Lung (tissue), 12 donors: ENCODE measurements around the gene PTGDS. TPM values are rescaled to one million over a fixed set of nuclear protein-coding genes. Genes with fewer than 3 reads are reported as not detected.
A peak's percentile ranks its signal among the peaks of the same experiment; 100 is the strongest.

Experiments
- ATAC-seq: fragments of 200-7000 bp; cut with Tn5 transposase; one replicate; pipeline ENCODE4 v1.9.1; 2020; ENCODE audit warnings: moderate number of reproducible peaks; ENCODE audit not compliant: insufficient read depth, low FRiP score
- DNase-seq, 3 donors: peaks; one replicate each; pipeline ENCODE4 v3.0.0-alpha.2; 2013 to 2017
- H3K27ac ChIP-seq, 2 donors: one replicate each; pipeline ENCODE4 v1.5.1; 2013; ENCODE audit warnings: mild to moderate bottlenecking in 2 of 2, moderate library complexity in 2 of 2, control low read depth in 1 of 2, inconsistent platforms in 1 of 2, low read depth in 1 of 2, low read length in 1 of 2
- H3K27me3 ChIP-seq, 3 donors: one replicate each; pipeline ENCODE4 v1.5.1; 2013; ENCODE audit warnings: low read length in 2 of 3; ENCODE audit not compliant: control insufficient read depth in 3 of 3, insufficient read depth in 3 of 3
- H3K36me3 ChIP-seq, 4 donors: one replicate each; pipeline ENCODE4 v1.5.1; 2013; ENCODE audit warnings: low read length in 4 of 4, mild to moderate bottlenecking in 1 of 4, moderate library complexity in 1 of 4; ENCODE audit not compliant: control insufficient read depth in 4 of 4, insufficient read depth in 4 of 4
- H3K4me1 ChIP-seq, 5 donors: one replicate each; pipeline ENCODE4 v1.5.1; 2013; ENCODE audit warnings: low read length in 5 of 5, mild to moderate bottlenecking in 2 of 5, moderate library complexity in 1 of 5; ENCODE audit not compliant: control insufficient read depth in 5 of 5, insufficient read depth in 5 of 5
- H3K4me3 ChIP-seq: one replicate; pipeline ENCODE4 v1.5.1; 2013; ENCODE audit warnings: mild to moderate bottlenecking, control low read depth, moderate library complexity
- H3K9ac ChIP-seq, 2 donors: one replicate each; pipeline ENCODE4 v1.5.1; 2013; ENCODE audit warnings: low read length in 2 of 2, control low read depth in 1 of 2; ENCODE audit not compliant: insufficient read depth in 1 of 2
- H3K9me3 ChIP-seq, 4 donors: one replicate each; pipeline ENCODE4 v1.5.1; 2013; ENCODE audit warnings: low read length in 3 of 4, mild to moderate bottlenecking in 1 of 4, moderate library complexity in 1 of 4; ENCODE audit not compliant: control insufficient read depth in 4 of 4, insufficient read depth in 3 of 4
- WGBS, 2 donors: extraction: QIAGEN DNeasy Blood & Tissue Kit; methylation state at CpG; one replicate each; pipeline ENCODE4 v1.1.7; 2013; 5-methylcytosine and 5-hydroxymethylcytosine counted together
- polyA plus RNA-seq, 2 donors: library from polyadenylated mRNA; stranded (reverse); fragments of 200-250 nt; gene quantifications; one replicate each; pipeline ENCODE4 v1.2.1, GENCODE V29; 2013
- total RNA-seq, 2 donors: library from RNA; depleted of rRNA in 1 of 2; stranded (reverse); fragments of >200 nt in 1 of 2; gene quantifications; one replicate each; pipeline ENCODE4 v1.2.1, GENCODE V29; 2014 to 2021
- TF ChIP-seq, protein P1 (sequence below): IDR thresholded peaks from 2 replicates; pipeline ENCODE4 v1.5.1; 2012; ENCODE audit warnings: mild to moderate bottlenecking; ENCODE audit errors: control extremely low read depth, extremely low read depth
- donor health status: control.
- donor health status: control.
- donor health status: Bipolar disorder and iron deficiency.
- donor health status: healthy.
- donor health status: DM: yes; HTN: yes; CAD: no.

Gene PTGDS
- total and polyA plus RNA-seq, 4 donors, result 19.4 to 159 (median 93.7) TPM

DNA sequence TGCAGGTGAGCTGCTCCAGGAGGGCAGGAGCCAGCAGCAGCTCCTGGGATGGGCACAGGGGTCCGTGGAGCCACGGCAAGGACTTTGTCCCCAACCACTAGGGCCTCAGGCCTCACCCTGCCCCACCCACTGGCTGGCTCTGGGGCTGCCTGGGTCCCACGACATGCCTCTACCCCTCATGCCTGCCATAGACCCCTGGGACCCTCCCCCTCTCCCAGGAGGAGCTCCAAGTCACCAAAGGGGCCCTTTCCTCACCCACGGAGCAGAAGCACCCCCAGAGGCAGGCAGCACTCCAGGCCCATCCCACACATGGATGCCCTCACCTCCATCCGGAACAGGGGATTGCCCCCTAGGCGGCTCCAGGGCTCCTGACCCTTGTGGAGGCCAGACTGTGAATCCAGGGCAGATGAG lies 44.3 kb downstream of the PTGDS start:
- Histone ChIP-seq H3K9me3 (no peaks in the 10 kb centered on the region), H3K4me1 (peaks cover 0 to 10% (median 0%) of the 10 kb centered on the region in 5 donors), H3K9ac (no peak overlapping the region), H3K27ac (no peak overlapping the region), H3K36me3 (peaks cover 0 to 17% (median 3%) of the 10 kb centered on the region in 4 donors), H3K27me3 (no peaks in the 10 kb centered on the region), H3K4me3 (no peak overlapping the region)
- TF ChIP-seq, protein P1, sequence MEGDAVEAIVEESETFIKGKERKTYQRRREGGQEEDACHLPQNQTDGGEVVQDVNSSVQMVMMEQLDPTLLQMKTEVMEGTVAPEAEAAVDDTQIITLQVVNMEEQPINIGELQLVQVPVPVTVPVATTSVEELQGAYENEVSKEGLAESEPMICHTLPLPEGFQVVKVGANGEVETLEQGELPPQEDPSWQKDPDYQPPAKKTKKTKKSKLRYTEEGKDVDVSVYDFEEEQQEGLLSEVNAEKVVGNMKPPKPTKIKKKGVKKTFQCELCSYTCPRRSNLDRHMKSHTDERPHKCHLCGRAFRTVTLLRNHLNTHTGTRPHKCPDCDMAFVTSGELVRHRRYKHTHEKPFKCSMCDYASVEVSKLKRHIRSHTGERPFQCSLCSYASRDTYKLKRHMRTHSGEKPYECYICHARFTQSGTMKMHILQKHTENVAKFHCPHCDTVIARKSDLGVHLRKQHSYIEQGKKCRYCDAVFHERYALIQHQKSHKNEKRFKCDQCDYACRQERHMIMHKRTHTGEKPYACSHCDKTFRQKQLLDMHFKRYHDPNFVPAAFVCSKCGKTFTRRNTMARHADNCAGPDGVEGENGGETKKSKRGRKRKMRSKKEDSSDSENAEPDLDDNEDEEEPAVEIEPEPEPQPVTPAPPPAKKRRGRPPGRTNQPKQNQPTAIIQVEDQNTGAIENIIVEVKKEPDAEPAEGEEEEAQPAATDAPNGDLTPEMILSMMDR, result no peak
- no peak for DNase-seq
- ATAC-seq, result no peak
- WGBS, 2 donors, result 90 to 93% methylated on average over 6 of the region's 6 CpGs

DNA sequence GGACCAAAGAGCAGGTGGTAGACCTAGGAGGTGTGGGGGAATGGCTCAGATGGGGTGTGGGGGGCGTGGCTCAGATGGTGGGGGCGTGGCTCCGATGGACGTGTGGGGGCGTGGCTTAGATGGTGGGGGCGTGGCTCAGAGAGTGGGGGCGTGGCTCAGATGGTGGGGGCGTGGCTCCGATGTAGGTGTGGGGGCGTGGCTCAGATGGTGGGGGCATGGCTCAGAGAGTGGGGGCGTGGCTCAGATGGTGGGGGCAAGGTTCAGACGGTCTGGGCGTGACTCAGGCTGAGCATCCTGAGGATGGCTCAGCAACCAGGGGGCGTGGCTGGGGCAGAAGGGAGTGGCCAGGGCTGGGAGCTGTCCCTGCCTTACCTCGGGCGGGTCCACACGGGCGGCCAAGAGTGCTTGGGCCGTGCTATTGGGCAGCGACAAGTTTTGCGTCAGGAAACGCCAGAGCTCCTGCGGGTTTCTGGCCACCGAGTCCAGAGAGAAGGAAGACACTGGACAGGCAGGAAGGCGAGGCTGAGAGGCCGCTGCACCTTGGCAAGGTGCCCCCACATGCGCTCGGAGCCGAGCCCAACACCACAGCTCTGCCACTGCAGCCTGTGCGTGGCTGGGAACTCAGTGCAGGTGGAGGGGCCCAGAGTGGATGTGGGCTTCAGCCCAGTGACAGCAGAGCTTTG lies 44.8 kb downstream of the PTGDS start:
- H3K4me3 ChIP-seq, result no peak overlapping the region
- no peaks in the 10 kb centered on the region for H3K27me3 ChIP-seq
- DNase-seq, result no peak
- peaks cover 0 to 10% (median 1%) of the 10 kb centered on the region in 5 donors for H3K4me1 ChIP-seq
- peaks cover 0 to 11% (median 2%) of the 10 kb centered on the region in 4 donors for H3K36me3 ChIP-seq
- no peak overlapping the region for H3K27ac ChIP-seq
- no peaks in the 10 kb centered on the region for H3K9me3 ChIP-seq
- ATAC-seq, result peak; percentile 38
- TF ChIP-seq, protein P1, result no peak
- WGBS, 2 donors, result 65% methylated on average over 28 to 30 of the region's 30 CpGs
- no peak overlapping the region for H3K9ac ChIP-seq

DNA sequence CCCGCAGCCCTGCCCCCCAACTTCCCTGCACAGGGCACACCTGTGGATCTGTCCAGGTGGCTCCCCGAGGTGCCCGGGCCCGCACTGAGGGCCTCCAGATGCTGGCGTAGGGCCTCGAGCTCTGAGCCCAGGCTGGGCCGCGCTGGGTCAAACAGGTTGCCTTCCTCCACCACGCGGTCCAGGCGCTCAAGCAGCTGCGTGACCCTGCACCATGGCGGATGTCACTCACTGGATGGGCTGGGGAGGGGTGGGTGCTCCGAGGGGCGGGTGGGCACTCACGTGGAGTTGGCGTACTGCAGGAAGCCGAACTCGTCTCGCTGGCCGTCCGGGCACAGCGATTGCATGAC lies 45.3 kb downstream of the PTGDS start:
- Histone ChIP-seq H3K27me3 (no peaks in the 10 kb centered on the region), H3K4me3 (no peak overlapping the region), H3K4me1 (peaks cover 0 to 10% (median 5%) of the 10 kb centered on the region in 5 donors), H3K36me3 (peaks cover 0 to 6% (median 2%) of the 10 kb centered on the region in 4 donors), H3K9ac (no peak overlapping the region), H3K9me3 (no peaks in the 10 kb centered on the region), H3K27ac (no peak overlapping the region)
- TF ChIP-seq, protein P1, result no peak
- 85 to 94% methylated on average over 22 to 23 of the region's 23 CpGs for WGBS, 2 donors
- DNase-seq (no peak), ATAC-seq (no peak)
